HG02852 (cell line): ENCODE data around the gene CFAP92.
A peak's percentile ranks its signal among the peaks of the same experiment; 100 is the strongest.

Source experiments
- ATAC-seq: cut with Tn5 transposase; IDR thresholded peaks from one replicate; pipeline ENCODE4 v1.9.1; 2021; ENCODE audit warnings: mild to moderate bottlenecking, moderate library complexity; ENCODE audit not compliant: unreplicated experiment

The CFAP92 gene, protein sequence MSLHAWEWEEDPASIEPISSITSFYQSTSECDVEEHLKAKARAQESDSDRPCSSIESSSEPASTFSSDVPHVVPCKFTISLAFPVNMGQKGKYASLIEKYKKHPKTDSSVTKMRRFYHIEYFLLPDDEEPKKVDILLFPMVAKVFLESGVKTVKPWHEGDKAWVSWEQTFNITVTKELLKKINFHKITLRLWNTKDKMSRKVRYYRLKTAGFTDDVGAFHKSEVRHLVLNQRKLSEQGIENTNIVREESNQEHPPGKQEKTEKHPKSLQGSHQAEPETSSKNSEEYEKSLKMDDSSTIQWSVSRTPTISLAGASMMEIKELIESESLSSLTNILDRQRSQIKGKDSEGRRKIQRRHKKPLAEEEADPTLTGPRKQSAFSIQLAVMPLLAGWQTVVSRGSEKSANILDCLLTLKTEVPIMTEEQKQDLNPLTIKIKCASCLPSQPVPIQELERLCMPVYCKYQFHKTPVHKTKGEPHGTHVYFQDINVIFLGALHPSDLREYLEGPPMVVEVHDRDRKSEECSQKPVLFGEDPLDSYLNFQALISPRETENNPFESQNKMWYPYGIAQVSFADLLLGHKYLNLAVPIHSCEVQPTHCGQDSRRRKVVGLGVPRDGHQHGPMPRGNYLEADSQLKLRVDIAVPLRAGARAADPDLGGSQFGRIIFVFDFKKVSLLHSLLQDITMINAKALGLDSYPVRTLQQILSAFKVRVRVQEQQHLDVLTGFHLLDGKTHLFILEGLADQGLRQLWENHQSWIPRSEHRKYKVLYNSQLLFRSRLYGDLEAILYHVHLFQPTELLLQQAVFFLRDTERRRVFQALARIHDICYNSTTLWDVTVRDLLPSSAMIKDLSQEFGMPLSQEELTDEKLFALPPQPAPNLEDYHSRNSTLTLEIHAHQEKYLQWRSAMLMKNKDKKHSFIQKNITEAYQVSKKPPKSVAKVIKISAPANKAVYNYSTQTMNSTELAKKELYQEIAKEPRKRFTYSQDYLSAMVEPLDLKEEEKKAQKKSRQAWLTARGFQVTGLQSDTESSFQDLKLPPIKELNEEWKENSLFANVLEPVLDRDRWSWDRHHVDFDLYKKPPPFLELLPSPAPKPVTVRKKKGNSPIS

DNA sequence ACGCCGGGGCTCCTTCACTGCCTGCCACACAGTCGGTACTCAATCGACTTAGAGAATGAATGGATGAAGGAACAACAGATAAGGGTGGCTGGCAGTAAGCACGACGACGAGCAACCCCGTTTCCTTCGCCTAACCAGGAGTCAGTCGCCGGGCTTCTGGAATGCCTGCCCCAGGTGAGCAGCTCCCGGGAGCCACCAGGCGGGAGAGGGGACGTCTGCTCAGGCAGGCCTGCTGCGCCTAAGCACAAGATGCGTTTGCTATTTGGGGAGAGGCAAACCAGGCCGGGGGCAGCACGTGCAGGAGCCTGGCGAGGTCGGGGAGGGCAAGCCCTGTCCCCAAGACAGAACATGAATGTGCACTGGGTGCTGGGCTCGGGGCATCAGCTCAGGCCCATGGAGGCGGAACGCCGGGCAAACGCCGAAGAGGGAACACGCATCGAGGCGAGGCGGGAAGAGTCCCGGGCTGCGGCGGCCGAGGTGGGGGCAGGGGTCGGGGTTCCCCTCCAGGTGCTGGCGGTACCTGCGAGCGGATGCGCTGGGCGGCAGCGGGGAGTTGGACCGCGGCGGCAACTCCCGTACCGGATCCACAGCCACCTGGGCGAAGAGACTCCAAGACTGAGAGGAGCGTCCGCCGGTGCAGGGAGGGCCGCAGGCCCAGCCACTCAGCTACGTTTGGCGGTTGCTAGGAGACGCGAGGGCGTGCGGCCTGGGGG is at the start of gene CFAP92:
Gene CFAP92 (minus strand): TSS at position 616 of the 712 bp plus-strand sequence. CDS start 772 bp downstream, outside the sequence.
- peak; percentile 95 for ATAC-seq

DNA sequence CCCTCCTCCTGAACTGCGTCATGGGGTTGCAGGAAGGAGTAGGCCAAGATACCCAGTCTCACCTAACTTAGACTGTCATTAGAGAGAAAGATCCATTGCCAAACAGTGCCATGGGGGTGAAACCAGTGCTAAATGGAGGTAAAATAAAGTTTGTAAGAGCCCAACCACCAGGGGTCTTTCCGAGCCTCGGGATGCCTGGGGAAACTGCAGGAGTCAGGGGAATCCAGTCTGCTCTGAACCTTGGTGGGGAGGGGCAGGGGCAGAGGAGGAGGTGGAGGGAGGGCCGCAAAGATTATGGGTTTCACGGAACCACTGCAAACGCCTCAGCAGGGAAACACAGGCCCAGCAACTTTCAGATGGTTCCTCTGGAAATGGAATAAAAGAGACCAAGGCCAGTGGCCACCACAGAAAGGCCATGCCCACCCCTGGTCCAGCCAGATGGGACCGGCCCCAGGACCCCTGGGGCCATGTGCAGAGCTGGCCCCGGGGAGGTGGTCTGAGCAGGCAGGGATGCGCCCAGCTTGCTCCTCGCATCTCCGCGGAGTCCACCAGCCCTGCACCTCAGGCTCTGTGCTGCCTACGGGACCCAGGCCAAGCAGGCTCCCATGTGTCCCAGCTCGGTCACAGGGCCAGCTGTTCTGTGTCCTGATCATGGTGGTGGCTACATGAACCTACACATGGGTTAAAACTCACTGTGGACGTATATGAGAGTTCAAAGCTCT is 46.9 kb upstream of the CFAP92 start:
- no peak for ATAC-seq

DNA sequence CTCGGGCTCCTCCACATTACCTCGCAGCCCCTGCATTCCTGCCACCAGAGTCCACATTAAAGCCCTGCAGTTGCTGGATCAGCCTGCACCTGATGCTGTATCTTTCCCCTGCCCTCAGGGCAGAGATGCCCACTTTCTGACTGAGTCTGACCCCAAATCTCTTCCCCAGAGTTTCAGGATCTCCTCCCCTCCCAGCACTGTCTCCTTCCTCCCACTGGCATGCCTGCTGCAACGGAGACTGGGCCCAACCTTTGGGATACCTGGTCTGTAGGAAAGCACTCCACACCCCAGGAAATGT is 46.1 kb upstream of the CFAP92 start:
- no peak for ATAC-seq

DNA sequence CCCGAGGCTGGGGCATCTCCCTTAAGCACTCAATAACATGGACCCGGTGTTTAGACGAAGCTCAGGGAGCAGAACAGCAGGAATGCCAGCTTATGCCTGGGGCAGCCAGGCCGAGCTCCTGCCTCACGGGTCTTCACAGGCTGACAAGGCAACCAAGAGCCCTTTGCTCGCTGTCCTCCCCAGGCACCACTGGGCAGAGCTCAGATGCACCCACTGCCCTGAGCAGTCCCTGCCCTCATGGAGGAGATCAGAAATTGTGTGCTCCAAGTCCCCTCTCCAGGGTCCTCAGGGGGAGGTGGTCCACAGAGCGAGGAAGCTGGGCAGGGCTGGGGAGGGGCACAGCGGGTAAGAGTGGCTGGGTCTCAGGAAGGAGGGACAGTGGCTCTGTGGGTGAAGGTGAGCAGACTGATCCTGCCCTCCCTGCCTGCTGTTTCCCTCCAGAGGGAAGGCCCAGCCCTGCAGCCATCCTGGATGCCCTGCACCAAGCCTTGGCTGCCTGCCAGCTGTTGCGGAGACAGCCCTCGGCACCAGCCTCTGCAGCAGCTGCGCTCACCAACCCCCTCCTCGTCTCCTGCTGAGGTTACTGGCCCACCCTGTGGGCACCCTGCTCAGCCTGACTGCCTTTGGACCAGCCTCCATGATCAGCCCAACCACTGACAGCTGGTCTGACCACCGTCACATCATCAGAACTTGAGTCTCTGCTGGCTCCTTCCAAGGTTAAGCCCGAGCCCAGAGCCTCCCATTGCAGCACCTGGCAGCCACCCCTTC is 45.6 kb upstream of the CFAP92 start:
- ATAC-seq = no peak

DNA sequence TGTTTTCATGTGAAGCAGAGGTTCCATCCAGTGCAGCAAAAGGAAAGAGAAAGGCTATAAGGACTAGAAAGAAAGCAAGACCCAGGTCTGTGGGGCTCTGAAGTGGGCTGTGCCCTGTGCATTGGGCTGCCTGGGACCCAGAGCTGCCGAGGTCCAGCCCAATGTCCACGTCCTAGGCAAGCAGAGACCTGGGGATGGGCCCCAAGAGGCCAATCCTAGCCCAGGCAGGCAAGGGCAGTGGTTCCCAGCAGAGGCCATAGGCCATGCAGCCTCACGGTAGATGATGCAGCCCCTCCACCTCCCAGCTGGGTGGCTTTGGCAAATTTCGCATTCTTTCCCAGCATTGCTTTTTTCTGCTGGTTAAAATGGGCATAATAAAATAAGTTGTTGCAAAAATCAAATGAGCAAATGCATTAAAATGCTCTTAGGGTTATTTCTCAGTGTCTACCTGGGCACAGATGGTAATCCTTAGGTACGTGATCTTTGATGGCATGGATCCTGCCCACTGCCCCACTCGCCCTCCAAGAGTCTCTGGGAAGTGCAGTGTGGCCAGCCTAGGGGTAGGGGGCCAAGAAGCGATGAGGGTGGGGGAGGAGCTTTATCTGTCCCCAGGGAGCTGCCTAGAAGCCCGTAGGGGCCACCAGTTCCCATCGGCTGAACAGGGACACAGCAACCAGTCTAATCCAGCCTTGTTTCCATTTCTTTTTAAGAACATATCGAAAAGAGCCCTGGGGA is 44.4 kb upstream of the CFAP92 start:
- no peak for ATAC-seq

DNA sequence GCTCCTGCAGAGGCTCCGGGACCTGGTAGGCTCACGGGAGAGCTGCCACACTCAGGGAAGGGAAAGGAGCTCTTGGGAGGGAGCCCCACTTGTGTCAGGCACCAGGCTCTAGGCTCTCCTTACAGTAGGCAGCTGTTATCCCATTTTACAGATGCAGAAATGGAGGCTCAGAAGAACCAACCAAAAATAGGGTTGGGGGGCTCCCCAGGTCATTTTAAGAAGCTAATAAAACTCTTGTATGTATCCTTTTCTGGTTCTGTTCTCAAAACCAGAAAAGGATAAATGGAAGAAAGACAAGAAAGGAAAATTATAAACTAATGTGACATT is 43.2 kb upstream of the CFAP92 start:
- ATAC-seq = no peak

DNA sequence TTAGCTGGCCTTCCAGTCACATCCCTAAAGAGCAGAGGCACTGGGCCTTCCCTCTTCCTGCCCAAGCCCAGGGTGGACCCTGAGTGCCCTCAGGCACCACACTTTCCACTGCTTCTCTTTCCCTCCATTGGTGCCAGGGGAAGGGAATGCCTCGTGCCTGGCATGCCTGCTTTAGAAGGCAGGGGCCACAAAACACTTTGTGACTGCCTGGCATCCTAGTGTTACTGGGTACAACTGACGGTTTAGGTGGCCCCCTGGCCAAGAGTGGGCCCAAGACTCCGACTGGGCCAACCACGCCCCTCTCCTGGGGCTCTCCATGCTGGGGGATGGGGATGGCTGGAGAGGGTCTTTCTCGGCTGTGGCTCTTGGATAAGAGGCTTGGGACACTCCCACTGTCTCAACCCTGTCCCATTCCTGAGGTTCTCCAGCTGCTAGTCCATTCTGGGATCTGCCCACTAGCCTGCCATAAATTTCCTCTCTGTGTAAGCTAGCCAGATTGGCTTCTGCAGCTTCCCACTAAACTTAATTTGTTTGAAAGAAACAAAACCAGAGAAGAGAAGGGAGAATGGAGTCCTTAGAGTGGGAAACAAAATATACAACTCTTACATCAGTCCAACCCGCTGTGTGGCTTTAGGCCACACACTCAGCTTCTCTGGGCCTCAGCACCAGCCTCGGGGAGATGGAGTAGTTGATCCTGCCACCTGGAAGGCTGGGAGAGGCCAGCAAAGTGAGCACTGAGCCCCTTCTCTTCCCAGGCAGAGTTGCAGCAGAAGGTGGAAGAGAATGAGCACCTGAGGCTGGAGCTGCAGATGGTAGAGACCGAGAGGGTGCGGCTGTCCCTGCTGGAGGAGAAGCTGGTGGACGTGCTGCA is 42.6 kb upstream of the CFAP92 start:
- ATAC-seq = no peak

DNA sequence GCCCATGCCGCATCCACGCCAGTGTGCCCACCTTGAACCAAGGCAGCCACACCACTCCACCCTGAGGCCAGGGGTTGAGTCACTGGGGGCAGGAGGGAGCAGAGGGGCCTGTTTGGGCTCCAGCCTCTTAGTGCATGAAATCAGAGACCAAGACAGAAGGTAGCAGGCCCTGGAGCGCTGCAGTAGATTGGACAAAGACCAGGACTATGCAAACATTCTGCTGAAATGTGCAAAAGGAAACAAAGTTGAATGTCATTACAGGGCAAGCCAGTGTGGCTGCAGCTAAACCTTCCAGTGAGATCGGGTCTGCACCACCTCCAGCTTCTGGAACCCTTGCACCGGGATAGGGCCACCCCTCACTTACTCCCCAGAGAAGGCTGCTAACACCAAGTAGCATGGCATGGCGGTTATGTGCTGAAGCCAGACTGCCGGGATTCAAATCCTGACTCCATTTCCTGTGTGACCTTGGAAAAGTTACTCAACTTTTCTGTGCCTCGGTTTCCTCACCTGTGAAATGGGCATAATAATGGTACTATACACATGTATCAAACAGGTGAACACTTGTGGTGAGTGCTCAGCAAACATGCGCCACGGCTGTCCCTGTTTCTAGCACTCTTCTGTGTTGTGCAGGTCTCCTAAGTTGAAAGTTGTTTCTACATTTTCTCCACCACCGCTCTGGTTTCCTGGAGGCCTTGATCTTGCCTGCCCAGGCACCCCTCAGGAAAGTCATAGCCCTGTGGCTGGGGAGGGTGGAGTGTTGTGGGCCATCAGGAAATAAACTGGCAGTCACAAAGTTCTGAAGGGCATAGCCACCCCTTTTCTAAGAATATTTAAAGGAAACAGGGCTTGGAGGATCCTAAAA is 41.7 kb upstream of the CFAP92 start:
- no peak for ATAC-seq

DNA sequence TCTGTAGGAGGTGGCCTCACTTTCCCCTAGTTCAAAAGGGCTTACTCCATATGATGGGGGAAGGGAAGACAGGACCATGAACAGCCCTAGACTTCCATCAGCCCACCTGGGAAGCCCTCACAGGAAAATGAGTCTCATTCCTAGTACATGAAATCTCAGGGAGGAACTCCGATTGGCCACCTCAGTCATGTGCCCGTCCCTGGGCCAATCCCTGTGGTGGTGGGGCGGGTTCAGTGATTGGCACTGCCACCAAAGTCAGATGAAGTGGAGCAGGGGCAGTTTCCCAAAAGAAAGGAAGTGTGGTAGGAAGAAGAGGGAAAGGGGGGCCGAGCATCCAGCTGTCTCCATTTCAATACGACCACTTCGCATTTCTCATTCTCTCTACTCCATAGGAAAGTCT is 40.8 kb upstream of the CFAP92 start:
- no peak for ATAC-seq

DNA sequence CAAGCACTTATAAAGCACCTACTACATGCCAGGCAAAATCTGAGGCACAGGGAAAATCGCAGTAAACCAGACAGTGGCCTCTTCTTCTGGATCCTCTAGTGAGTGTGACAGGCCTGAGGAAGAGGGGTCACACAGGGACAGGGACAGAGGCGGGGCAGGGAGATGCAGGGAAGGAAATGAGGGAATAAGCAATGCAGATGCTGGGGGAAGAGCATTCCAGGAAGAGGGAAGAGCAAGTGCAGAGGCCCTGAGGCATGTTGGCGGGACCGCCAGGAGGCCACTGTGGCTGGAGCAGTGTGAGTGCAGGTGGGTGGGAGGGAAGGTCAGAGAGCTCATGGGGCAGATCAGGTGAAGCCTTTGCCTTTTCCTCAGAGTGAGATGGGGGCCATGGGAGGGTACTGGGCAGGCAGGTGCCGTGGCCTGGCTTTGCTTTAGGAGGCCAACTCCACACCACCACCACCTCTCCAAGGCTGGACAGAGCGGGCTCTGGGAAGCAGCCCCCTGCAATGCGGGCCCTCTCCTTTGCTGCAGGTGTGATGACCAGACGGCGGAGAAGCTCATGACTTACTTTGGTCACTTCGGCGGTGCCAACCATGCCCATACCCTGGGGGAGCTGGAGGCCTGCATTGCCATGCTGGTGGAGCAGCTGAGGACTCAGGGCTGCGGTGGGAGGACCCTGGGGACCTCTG is 39.9 kb upstream of the CFAP92 start:
- ATAC-seq = no peak

DNA sequence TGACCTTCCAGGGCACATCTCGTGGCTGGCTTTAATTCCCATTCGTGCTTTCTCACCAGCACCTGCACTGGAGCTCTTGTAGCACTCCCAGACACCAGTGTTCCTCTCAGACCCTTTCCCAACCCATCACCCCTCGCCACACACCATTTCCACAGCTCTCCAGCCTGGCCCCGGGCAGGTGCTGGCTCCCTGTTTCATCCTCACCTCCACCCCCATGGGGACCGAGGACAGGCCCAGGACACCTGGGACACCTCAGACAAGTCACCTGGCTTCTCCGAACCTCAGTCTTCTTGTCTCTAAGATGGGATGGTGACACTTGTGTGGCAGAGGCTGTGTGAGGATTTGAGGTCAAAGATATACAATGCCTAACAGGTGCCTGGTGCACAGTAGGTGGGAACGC is 39.3 kb upstream of the CFAP92 start:
- no peak for ATAC-seq

DNA sequence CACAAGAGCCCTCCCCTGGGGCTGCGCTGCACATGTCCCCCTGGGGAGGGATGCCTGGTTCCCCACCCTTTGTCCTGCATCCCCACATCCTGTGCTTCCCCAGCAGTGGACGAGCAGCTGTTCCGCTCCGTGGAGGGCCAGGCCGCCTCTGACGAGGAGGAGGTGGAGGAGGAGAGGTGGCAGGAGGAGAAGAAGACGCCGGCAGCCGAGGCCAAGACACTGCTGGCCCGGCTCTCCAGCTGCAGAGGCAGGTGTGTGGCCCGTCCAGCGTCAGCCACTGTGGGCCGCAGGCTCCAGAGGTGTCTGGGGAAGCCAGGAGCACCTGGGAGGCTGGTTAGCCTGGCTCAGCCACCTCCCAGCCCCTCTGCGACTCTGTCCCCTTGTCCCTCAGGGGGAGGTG is 38.8 kb upstream of the CFAP92 start:
- no peak for ATAC-seq

DNA sequence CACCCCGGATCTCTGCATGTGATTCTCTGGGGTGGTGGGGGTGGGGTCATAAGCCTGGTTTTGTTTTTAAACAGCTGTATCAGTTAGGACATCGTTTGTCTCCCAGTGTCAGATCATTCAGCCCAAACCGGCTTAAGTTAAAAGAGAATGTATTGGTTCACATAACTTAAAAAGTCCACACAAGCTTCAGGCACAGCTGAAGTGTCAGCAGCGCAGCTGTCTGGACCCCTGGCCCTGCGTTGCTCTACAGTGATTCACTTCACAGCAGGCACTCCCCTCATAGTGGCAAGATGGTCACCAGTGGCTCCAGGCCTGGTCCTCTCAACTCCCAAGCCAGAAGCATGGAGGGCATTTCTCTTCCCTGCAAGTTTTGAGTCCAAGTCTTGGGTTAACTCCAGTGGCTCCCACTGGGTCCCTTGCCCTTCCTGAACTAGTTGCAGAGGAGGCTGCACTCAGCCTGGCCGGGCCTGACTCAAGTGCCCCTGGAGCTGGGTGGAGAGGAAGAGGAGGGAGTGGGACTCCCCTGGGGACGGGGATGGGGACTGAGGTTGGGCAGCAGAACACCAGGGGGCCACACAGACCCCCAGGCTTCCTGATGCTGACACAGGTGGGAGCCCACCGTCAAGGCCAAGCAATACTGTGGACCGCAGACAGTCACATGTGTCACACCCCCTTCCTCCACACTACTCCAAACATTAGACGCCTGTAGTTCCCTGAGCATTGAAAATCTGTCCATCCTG is 37.8 kb upstream of the CFAP92 start:
- ATAC-seq = no peak

DNA sequence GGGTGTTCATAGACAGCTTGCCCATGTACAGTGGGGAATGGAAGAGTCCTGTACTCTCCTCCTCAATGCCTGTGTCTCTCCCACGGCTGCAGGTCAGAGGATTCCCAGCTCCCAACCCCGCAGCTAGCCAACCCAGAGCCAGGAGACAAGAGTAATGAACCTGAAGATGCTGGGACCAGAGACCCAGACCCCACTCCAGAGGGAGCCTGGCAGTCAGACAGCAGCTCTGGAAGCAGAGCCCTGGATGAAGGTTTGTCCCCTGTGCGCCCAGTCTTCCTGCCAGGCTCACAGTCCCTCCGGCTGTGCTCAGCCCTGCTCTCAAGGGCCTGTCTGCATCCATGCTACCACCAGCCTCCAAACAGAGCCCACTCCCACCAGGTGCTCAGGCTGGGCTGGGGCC is 36.7 kb upstream of the CFAP92 start:
- ATAC-seq = no peak

DNA sequence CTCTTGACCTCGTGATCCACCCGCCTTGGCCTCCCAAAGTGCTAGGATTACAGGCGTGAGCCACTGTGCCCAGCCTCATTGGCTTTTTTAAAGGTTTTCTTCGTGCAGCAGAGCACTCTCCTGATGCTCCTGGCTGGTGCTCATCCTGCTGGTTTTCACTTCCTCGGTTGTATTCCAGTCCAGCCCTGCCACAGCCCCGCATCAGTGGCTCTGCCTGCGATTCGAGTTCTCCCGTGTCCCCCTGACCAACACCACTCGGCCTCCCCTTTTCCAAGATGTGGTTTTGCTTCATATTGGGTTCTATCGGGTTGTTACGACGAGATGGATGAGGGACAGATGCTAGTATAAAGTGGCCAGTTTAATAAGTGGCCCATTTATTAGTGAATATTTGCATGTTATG is 35.0 kb upstream of the CFAP92 start:
- no peak for ATAC-seq

DNA sequence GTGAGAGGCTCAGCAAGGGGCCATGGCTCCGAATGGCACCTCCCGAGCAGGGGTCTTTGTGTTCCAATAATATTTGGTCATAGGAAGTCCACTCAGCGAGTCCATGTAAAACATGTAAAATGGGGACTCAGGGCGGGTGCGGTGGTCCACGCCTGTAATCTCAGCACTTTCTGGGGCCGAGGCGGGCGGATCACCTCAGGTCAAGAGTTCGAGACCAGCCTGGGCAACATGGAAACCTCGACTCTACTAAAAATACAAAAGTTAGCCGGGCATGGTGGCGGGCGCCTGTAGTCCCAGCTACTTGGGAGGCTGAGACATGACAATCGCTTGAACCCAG is 33.6 kb upstream of the CFAP92 start:
- no peak for ATAC-seq
